ENCODE data around the gene RINL. TPM values are rescaled to one million over a fixed set of nuclear protein-coding genes. Genes with fewer than 3 reads are reported as not detected.
A peak's percentile ranks its signal among the peaks of the same experiment; 100 is the strongest.

The RINL gene
- total and polyA plus RNA-seq, 2 of the 8 experiments (the other 6 are each of a cell fraction or from before 2014, with no cell fraction given) = 11.1 to 11.9 TPM

GRCh38 chr19:38819231-38819920, 58.7 kb downstream of the RINL start:
- Histone ChIP-seq H3K18ac (ENCODE audit: extremely low read depth, low read length) (no peak overlapping the region), H3K4me3 (ENCODE audit: extremely low read depth in 1 of 4, insufficient read depth in 2 of 4, low read depth in 3 of 4, low read length in 4 of 4) (no peak overlapping the region), H3K27ac (ENCODE audit: low read depth, low read length) (no peak overlapping the region), H3K27me3 (replicated peaks in 1 of 4; ENCODE audit: control insufficient read depth in 3 of 4, extremely low read depth in 1 of 4, insufficient read depth in 3 of 4, low read length in 3 of 4) (no peaks in the 10 kb centered on the region), H3K9ac (replicated peaks in 1 of 4; ENCODE audit: extremely low read depth in 1 of 4, low read depth in 3 of 4, low read length in 3 of 4) (no peak overlapping the region), H3K79me2 (ENCODE audit: control insufficient read depth in 1 of 2, insufficient read depth in 2 of 2, low read length in 2 of 2) (no peaks in the 10 kb centered on the region), H3K4me2 (ENCODE audit: insufficient read depth in 1 of 2, low read depth in 2 of 2, low read length in 2 of 2) (no peak overlapping the region), H3K4ac (replicated peaks; ENCODE audit: insufficient read length, low read depth, low read length) (no peak overlapping the region), H3K4me1 (replicated peaks in 1 of 4; ENCODE audit: control insufficient read depth in 3 of 4, insufficient read depth in 4 of 4, low read length in 3 of 4) (no peaks in the 10 kb centered on the region; a peak in 1 of 7 replicates), H3K23me2 (ENCODE audit: low read depth, low read length) (no peaks in the 10 kb centered on the region), H3K23ac (ENCODE audit: insufficient read length) (no peak overlapping the region), H2BK20ac (ENCODE audit: low read length) (no peak overlapping the region), H2BK5ac (ENCODE audit: low read depth, low read length) (no peak overlapping the region), H3K36me3 (ENCODE audit: control insufficient read depth in 2 of 4, insufficient read depth in 4 of 4, low read length in 3 of 4) (peaks cover 0 to 28% (median 11%) of the 10 kb centered on the region in 4 experiments; a peak in 5 of 8 replicates), H2BK120ac (replicated peaks; ENCODE audit: low read depth, low read length) (no peak overlapping the region), H4K5ac (ENCODE audit: insufficient read length, low read depth, low read length) (no peak overlapping the region), H4K91ac (replicated peaks; ENCODE audit: insufficient read length, low read length) (no peak overlapping the region), H2AK5ac (ENCODE audit: low read depth, low read length) (no peak overlapping the region), H4K20me1 (replicated peaks in 1 of 2; ENCODE audit: control insufficient read depth in 1 of 2, insufficient read depth in 2 of 2, low read length in 2 of 2) (peaks cover 2 to 5% of the 10 kb centered on the region in 2 experiments), H2BK12ac (ENCODE audit: low read depth, low read length) (no peak overlapping the region), H3K56ac (replicated peaks; ENCODE audit: insufficient read length, low read depth, low read length) (no peak overlapping the region), H2BK15ac (ENCODE audit: low read length) (no peak overlapping the region), H3K9me3 (ENCODE audit: insufficient read depth in 2 of 2, low read depth in 1 of 2, low read length in 1 of 2) (peaks cover 0 to 9% of the 10 kb centered on the region in 2 experiments; a peak in 1 of 4 replicates), H4K8ac (ENCODE audit: extremely low read depth, insufficient read depth, low read length) (peak overlapping the region; percentile 64), H3K79me1 (ENCODE audit: low read depth, low read length) (no peaks in the 10 kb centered on the region), H3K14ac (ENCODE audit: insufficient read length) (no peak overlapping the region), H2AFZ (ENCODE audit: low read length) (no peak overlapping the region)
- CTCF ChIA-PET (ENCODE audit: partially characterized antibody) = interaction anchor here (0.6 to 2.2 kb wide), 4 partner anchors 12 to 81 kb away, joined by 3 to 5 read pairs (median 4); partner anchors contain the start of gene ECH1
- no peak for FAIRE-seq
- WGBS, 2 experiments (ENCODE audit: extremely low coverage in 1 of 2, insufficient coverage in 1 of 2, insufficient read length in 1 of 2, insufficient replicate concordance in 2 of 2, low coverage in 1 of 2, low lambda C conversion rate in 2 of 2, missing lambda C conversion rate in 1 of 2) = 95% methylated on average over 13 of the region's 13 CpGs; no CpG with 5 or more reads in 1 of the 2 experiments
- POLR2A ChIA-PET (ENCODE audit: partially characterized antibody) = interaction anchor here (0.5 to 1.7 kb wide), 6 partner anchors 8 to 133 kb away, joined by 3 to 7 read pairs (median 4); partner anchors contain the start of gene CAPN12
- no peak for DNase-seq (ENCODE audit: low read depth in 1 of 2, low spot score in 2 of 2)
- TF ChIP-seq NRF1 (IDR thresholded peaks at IDR 0.05; ENCODE audit: low read depth, low read length) (no peak), CBX5 (IDR thresholded peaks at IDR 0.05; ENCODE audit: low read depth, low read length) (no peak)

Data from H1 (cell line).